ENCODE results near the gene MUC5B.

- TF ChIP-seq CTCF (IDR thresholded peaks at IDR 0.05; ENCODE audit: insufficient read depth, low read depth, low read length) (no peak), EZH2 (IDR thresholded peaks at IDR 0.05; ENCODE audit: insufficient read depth, low read length) (no peak)
Observed at GRCh38 chr11:1197431-1197885, 25.4 kb upstream of the MUC5B start.

Data from astrocyte (in vitro differentiated cells and primary cell).